Pons (tissue), 1 donor: ENCODE results near the gene GOLGA1.

Experiments used
- DNase-seq: peaks from one replicate; pipeline ENCODE4 v3.0.0-alpha.2; 2016; ENCODE audit warnings: low spot score

Gene GOLGA1

GRCh38 chr9:124881138-124881743 lies 59.6 kb downstream of the GOLGA1 start:
- no peak for DNase-seq

GRCh38 chr9:124880501-124880900 lies 60.4 kb downstream of the GOLGA1 start:
- DNase-seq, result no peak

- no peak for DNase-seq
Measured at GRCh38 chr9:124879226-124879625, 61.7 kb downstream of the GOLGA1 start.

GRCh38 chr9:124878518-124878917 lies 62.4 kb downstream of the GOLGA1 start:
- DNase-seq, result no peak

- no peak for DNase-seq
Measured at GRCh38 chr9:124878021-124878420, 62.9 kb downstream of the GOLGA1 start.

- no peak for DNase-seq
Measured at GRCh38 chr9:124877021-124877782, 63.7 kb downstream of the GOLGA1 start.

- no peak for DNase-seq
Measured at GRCh38 chr9:124875501-124875900, 65.4 kb downstream of the GOLGA1 start.

GRCh38 chr9:124873664-124874063 lies 67.2 kb downstream of the GOLGA1 start:
- no peak for DNase-seq

- DNase-seq, result no peak
Measured at GRCh38 chr9:124871156-124871561, 69.7 kb downstream of the GOLGA1 start.

- DNase-seq, result no peak
Measured at GRCh38 chr9:124870723-124871122, 70.2 kb downstream of the GOLGA1 start.

- no peak for DNase-seq
Measured at GRCh38 chr9:124869986-124870560, 70.8 kb downstream of the GOLGA1 start.

- DNase-seq, result no peak
Measured at GRCh38 chr9:124869466-124869985, 71.4 kb downstream of the GOLGA1 start.

GRCh38 chr9:124868511-124869465 lies 72.1 kb downstream of the GOLGA1 start:
- DNase-seq, result peak; percentile 78

GRCh38 chr9:124863371-124863871 lies 77.5 kb downstream of the GOLGA1 start:
- DNase-seq, result no peak

- DNase-seq, result peak; percentile 89
Measured at GRCh38 chr9:124861342-124862229, 79.3 kb downstream of the GOLGA1 start, which contains the start of the genes ARPC5L and RPL35. TSS of gene ARPC5L (plus strand) at chr9:124862130. CDS start at chr9:124869291, 7,161 bp downstream. TSS of gene RPL35 (minus strand) at chr9:124861957. CDS start at chr9:124861912, 45 bp downstream.

GRCh38 chr9:124860582-124861341 lies 80.1 kb downstream of the GOLGA1 start:
- DNase-seq, result no peak

GRCh38 chr9:124859803-124860581 lies 80.9 kb downstream of the GOLGA1 start:
- no peak for DNase-seq

- no peak for DNase-seq
Measured at GRCh38 chr9:124858330-124859046, 82.4 kb downstream of the GOLGA1 start.
